Cardiac fibroblast (primary cell): ENCODE results near the gene MAP3K7CL.
"Not testable (repeated sequence)": the region's sequence is repeated elsewhere in the genome, so short reads cannot be mapped to it uniquely, and the experiment has no call there.

Experiments used
- DNase-seq, 2 donors: peaks; one replicate each; pipeline versions ENCODE4 v3.0.0 to v3.0.0-alpha.2; 2010; ENCODE audit warnings: low read depth in 2 of 2
- H3K4me3 ChIP-seq, 2 donors: replicated peaks in 1 of 2; 1 replicate in 1 of 2; 2 replicates in 1 of 2; pipeline ENCODE4 v1.5.1; 2011; ENCODE audit warnings: low read depth in 2 of 2, low read length in 2 of 2, mild to moderate bottlenecking in 2 of 2, moderate library complexity in 1 of 2
- TF ChIP-seq, protein P1 (sequence below): IDR thresholded peaks from one replicate; pipeline ENCODE4 v1.5.1; 2011; ENCODE audit warnings: low read depth, mild to moderate bottlenecking, low read length, inconsistent platforms

Gene MAP3K7CL

DNA sequence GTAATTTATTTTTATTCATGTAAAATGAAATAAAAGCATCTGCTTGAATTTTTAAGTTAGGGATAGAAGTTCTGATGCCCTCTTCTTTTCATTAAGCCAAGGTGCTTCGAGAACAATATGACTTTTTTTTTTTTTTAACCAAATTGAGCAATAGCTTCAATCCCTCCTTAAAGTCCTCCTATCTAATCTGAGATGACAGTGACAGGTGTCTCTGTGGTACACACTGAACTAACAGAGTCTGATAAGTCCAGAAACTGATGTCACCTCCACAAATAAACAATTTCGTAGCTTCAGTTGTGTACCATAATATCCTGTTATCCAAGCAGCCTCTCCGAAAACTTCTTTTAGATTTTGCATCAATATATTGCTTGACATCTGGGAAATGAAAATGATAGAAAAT is 23.8 kb downstream of the MAP3K7CL start:
- TF ChIP-seq, protein P1, sequence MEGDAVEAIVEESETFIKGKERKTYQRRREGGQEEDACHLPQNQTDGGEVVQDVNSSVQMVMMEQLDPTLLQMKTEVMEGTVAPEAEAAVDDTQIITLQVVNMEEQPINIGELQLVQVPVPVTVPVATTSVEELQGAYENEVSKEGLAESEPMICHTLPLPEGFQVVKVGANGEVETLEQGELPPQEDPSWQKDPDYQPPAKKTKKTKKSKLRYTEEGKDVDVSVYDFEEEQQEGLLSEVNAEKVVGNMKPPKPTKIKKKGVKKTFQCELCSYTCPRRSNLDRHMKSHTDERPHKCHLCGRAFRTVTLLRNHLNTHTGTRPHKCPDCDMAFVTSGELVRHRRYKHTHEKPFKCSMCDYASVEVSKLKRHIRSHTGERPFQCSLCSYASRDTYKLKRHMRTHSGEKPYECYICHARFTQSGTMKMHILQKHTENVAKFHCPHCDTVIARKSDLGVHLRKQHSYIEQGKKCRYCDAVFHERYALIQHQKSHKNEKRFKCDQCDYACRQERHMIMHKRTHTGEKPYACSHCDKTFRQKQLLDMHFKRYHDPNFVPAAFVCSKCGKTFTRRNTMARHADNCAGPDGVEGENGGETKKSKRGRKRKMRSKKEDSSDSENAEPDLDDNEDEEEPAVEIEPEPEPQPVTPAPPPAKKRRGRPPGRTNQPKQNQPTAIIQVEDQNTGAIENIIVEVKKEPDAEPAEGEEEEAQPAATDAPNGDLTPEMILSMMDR = no peak
- no peak for DNase-seq
- H3K4me3 ChIP-seq = no peak overlapping the region

DNA sequence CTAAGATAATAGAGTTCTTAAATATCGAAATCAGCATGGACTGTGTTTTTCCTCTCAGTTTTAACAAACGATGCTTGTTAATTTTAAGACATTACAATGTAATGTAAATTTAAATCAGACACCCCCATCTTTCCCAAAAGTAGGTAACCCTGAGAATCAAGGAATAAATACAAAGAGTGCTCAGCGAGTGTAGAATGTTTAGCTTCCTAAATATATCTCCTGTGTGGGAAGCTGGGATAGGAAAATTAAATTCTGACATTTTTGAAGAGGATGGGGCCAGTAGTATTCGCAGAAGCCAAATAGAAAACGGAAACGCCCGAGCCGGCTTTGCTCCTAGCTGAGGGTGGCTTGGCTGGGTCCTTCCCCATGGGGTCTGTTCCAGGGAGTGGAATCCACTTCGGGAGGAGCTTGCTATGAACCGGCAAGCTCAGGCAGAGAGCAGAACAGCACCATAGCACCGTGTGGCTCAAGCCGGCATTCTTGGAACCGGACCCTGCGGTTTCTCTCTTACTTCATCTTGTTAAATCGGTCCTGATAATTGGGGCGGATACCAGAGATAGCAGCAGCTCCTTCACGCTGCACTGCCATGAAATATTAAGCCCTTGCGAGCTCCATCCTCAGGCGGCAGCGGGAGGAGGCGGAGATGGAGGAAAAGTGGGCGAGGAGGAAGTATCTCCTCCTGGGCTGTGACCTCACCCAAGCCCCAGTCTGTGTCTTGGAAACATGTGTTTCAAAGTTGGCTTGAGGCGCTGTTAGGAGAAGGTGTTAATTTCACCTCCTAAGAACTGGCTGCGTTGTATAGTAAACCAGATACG is 24.9 kb downstream of the MAP3K7CL start:
- DNase-seq = peak; percentile 64 to 93
- TF ChIP-seq, protein P1 = no peak
- H3K4me3 ChIP-seq = peak overlapping the region; percentile 19 to 42

DNA sequence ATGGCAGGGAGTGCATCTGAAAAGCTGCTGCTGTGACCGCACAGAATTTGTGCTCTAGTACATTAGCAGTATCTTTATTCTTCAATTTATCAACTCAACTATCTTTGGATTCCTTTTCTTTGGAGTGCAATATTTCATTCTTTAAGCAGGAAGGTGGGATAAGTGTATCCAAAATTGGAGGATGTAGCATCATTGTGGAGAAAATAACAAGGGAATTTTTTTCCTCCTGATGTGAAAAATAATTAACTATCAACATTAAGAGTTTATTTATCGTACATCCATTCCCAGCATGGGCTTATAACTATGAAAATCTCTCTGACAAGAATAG is 25.5 kb downstream of the MAP3K7CL start:
- no peak for DNase-seq
- peak overlapping the region in 1 of 2 donors; percentile 42 for H3K4me3 ChIP-seq
- TF ChIP-seq, protein P1 = no peak

DNA sequence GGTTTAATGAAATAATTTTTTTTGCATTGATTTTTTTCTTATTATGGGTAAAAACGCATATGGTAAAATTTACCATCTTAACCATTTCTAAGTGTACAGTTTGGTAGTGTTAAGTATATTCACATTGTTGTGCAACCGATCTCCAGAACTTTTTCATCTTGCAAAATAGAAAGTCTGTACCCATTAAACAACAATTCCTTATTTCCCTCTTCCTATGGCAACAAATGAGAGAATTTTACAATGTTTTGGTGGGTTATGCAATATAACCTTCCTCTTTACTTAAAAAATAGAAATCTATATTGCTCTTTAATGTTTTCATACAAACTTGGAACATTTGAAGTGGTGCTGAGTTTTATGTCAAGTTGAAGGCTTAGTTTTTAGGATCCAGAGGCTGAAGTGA is 26.6 kb downstream of the MAP3K7CL start:
- H3K4me3 ChIP-seq = no peak overlapping the region
- TF ChIP-seq, protein P1 = no peak
- DNase-seq = no peak

DNA sequence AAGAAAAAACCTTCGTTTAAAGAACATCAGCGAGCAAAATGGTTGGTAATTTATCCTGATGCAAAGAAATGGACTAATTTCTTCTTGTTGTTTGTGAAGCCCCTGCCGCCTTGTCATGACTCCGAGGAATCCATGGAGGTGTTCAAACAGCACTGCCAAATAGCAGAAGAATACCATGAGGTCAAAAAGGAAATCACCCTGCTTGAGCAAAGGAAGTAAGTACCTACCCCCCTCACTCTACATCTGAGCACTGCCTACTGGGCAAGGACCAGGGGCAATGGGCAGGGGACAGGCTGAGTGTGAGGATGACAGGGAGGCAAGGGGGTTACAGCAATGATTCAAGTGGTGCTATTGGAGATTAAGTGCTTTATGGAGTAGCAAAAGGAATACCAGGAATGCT is 29.4 kb downstream of the MAP3K7CL start:
- no peak overlapping the region for H3K4me3 ChIP-seq
- DNase-seq = no peak
- TF ChIP-seq, protein P1 = no peak

DNA sequence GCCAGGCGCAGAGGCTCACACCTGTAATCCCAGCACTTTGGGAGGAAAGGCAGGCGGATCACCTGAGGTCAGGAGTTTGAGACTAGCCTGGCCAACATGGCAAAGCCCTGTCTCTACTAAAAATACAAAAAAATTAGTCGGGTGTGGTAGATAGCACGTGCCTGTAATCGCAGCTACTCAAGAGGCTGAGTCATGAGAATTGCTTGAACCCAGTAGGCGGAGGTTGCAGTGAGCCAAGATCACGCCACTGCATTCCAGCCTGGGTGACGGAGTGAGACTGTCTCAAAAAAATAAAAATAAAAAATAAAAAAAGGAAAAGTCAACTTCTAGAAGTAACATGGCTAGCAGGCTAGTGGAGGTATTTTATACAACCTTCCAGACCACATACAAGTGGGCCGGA is 32.4 kb downstream of the MAP3K7CL start:
- not testable (repeated sequence) for H3K4me3 ChIP-seq
- peak; percentile 90 for DNase-seq

DNA sequence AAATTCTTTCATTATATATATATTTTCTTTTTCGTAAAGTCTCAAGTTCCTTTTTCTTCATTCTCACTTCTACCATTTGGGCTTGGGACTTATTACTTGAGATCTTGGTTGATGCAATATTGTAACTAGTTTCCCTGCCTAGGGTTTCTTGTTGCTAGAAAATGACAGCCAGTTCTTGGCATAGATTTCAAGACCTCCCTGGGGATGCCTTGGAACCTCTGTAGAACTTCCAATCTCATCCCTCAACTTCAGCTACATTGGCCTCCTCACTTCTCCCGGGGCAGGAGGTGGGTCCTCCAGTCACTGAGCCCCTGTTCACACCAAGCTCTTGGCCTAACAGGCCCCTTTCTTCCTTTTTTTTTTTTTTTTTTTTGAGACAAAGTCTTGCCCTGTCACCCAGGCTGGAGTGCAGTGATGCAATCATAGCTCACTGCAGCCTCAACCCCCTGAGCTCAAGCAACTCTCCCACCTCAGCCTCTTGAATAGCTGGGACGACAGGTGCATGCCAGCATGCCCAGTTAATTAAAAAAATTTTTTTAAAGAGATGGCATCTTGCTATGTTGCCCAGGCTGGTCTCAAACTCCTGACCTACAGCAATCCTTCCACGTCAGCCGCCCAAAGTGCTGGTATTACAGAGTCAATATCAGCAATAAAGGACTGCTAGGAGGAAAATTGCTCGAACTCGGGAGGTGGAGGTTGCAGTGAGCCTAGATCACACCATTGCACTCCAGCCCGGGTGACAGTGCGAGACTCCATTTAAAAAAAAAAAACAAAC is 33.1 kb downstream of the MAP3K7CL start:
- TF ChIP-seq, protein P1 = no peak
- no peak overlapping the region for H3K4me3 ChIP-seq
- DNase-seq = peak; percentile 69 to 76
